22Rv1 (cell line): Measurements from ENCODE around the gene SLC39A9.

ENCODE experiments used
- CTCF ChIP-seq: fragments of 450-650 bp; IDR thresholded peaks from 2 replicates; pipeline ENCODE4 v1.5.1; 2017; ENCODE audit warnings: mild to moderate bottlenecking
- ZFX ChIP-seq: fragments of 450-650 bp; IDR thresholded peaks from 2 replicates; pipeline ENCODE4 v1.6.1; 2017; ENCODE audit warnings: antibody characterized with exemption, borderline replicate concordance

GRCh38 chr14:69387311-69387710, 11.2 kb upstream of the SLC39A9 start:
- TF ChIP-seq CTCF = no peak
- TF ChIP-seq ZFX = no peak
